Measurements from ENCODE around the gene CBR1.

DNA sequence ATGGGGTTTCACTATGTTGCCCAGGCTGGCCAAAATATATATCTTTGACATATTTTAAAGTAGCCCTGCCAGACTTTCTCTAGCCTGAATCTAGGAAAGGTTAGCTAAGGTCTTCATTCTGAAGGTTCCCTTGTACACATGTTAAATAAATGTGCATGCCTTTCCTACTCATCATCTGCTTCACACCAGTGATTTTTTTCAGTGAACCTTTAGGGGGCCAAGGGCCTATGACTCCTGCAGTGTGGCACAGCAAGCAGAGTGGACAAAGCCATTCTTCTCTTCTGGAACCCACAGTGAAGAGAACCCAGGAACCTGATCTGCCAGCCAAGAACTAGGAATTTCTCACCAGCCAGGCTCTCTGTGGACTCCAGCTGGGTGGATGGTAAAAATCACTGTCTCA, 22.9 kb downstream of the CBR1 start:
- TF ChIP-seq, protein P1, sequence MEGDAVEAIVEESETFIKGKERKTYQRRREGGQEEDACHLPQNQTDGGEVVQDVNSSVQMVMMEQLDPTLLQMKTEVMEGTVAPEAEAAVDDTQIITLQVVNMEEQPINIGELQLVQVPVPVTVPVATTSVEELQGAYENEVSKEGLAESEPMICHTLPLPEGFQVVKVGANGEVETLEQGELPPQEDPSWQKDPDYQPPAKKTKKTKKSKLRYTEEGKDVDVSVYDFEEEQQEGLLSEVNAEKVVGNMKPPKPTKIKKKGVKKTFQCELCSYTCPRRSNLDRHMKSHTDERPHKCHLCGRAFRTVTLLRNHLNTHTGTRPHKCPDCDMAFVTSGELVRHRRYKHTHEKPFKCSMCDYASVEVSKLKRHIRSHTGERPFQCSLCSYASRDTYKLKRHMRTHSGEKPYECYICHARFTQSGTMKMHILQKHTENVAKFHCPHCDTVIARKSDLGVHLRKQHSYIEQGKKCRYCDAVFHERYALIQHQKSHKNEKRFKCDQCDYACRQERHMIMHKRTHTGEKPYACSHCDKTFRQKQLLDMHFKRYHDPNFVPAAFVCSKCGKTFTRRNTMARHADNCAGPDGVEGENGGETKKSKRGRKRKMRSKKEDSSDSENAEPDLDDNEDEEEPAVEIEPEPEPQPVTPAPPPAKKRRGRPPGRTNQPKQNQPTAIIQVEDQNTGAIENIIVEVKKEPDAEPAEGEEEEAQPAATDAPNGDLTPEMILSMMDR (conservative IDR thresholded peaks at IDR 0.05; ENCODE audit: low read depth, low read length), result no peak
- no peak for TF ChIP-seq EZH2 (IDR thresholded peaks at IDR 0.05; ENCODE audit: low read length, unreplicated experiment)

Data from PC-3 (cell line).